GM21390 (cell line): ENCODE results near the gene MST1.

ENCODE experiments used
- ATAC-seq: cut with Tn5 transposase; IDR thresholded peaks from one replicate; pipeline ENCODE4 v1.9.1; 2021; ENCODE audit not compliant: unreplicated experiment

MST1 gene

GRCh38 chr3:49718858-49719213 is 29.6 kb upstream of the MST1 start:
- ATAC-seq = no peak

- no peak for ATAC-seq
Measured at GRCh38 chr3:49717959-49718857, 28.9 kb upstream of the MST1 start.

- no peak for ATAC-seq
Measured at GRCh38 chr3:49717211-49717958, 28.1 kb upstream of the MST1 start.

- ATAC-seq = no peak
Measured at GRCh38 chr3:49716691-49717210, 27.5 kb upstream of the MST1 start.

- ATAC-seq = no peak
Measured at GRCh38 chr3:49716169-49716568, 26.9 kb upstream of the MST1 start.

GRCh38 chr3:49715611-49716121 is 26.4 kb upstream of the MST1 start:
- ATAC-seq = no peak

- ATAC-seq = no peak
Measured at GRCh38 chr3:49714728-49715550, 25.7 kb upstream of the MST1 start.

- ATAC-seq = no peak
Measured at GRCh38 chr3:49713336-49714105, 24.2 kb upstream of the MST1 start.

GRCh38 chr3:49712631-49713317 is 23.5 kb upstream of the MST1 start:
- ATAC-seq = no peak

- no peak for ATAC-seq
Measured at GRCh38 chr3:49712166-49712565, 22.9 kb upstream of the MST1 start.

GRCh38 chr3:49711489-49711888 is 22.2 kb upstream of the MST1 start:
- no peak for ATAC-seq

GRCh38 chr3:49709852-49710251 is 20.6 kb upstream of the MST1 start:
- ATAC-seq = no peak

GRCh38 chr3:49707113-49707480 is 17.8 kb upstream of the MST1 start:
- ATAC-seq = no peak

GRCh38 chr3:49706456-49707112 is 17.3 kb upstream of the MST1 start:
- ATAC-seq = no peak

- ATAC-seq = no peak
Measured at GRCh38 chr3:49705390-49705960, 16.2 kb upstream of the MST1 start.

GRCh38 chr3:49704629-49705028 is 15.4 kb upstream of the MST1 start:
- ATAC-seq = no peak

GRCh38 chr3:49703956-49704355 is 14.7 kb upstream of the MST1 start:
- no peak for ATAC-seq

- no peak for ATAC-seq
Measured at GRCh38 chr3:49703443-49703927, 14.2 kb upstream of the MST1 start.

GRCh38 chr3:49702672-49703071 is 13.4 kb upstream of the MST1 start:
- ATAC-seq = no peak
